Measurements from ENCODE around the gene IFNLR1.

Gene IFNLR1

DNA sequence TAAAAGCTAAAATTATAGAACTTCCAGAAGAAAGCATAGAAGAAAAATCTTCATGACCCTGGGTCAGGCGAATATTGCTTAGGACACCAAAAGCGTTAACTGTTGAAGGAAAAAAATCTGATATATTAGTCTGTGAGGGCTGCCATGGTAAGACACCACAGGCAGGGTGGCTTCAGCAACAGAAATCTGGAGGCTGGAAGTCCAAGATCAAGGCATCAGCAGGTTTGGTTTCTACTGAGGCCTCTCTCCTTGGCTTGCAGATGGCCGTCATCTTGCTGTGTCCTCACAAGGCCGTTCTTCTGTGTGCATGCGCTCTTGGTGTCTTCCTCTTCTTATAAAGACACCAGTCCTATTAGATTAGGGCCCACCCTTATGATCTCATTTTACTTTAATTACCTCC, 14.5 kb downstream of the IFNLR1 start:
- no peak for TF ChIP-seq FOXP2 (optimal IDR thresholded peaks at IDR 0.05; ENCODE audit: borderline replicate concordance, extremely low read depth, extremely low read length, insufficient read depth)
- no peak for TF ChIP-seq SIN3A (IDR thresholded peaks at IDR 0.05; ENCODE audit: borderline replicate concordance, insufficient read depth, low read length)
- TF ChIP-seq TAF1 (IDR thresholded peaks at IDR 0.05; ENCODE audit: borderline replicate concordance, insufficient read depth, low read length), result no peak
- TF ChIP-seq, protein P1, sequence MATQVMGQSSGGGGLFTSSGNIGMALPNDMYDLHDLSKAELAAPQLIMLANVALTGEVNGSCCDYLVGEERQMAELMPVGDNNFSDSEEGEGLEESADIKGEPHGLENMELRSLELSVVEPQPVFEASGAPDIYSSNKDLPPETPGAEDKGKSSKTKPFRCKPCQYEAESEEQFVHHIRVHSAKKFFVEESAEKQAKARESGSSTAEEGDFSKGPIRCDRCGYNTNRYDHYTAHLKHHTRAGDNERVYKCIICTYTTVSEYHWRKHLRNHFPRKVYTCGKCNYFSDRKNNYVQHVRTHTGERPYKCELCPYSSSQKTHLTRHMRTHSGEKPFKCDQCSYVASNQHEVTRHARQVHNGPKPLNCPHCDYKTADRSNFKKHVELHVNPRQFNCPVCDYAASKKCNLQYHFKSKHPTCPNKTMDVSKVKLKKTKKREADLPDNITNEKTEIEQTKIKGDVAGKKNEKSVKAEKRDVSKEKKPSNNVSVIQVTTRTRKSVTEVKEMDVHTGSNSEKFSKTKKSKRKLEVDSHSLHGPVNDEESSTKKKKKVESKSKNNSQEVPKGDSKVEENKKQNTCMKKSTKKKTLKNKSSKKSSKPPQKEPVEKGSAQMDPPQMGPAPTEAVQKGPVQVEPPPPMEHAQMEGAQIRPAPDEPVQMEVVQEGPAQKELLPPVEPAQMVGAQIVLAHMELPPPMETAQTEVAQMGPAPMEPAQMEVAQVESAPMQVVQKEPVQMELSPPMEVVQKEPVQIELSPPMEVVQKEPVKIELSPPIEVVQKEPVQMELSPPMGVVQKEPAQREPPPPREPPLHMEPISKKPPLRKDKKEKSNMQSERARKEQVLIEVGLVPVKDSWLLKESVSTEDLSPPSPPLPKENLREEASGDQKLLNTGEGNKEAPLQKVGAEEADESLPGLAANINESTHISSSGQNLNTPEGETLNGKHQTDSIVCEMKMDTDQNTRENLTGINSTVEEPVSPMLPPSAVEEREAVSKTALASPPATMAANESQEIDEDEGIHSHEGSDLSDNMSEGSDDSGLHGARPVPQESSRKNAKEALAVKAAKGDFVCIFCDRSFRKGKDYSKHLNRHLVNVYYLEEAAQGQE (IDR thresholded peaks at IDR 0.05; ENCODE audit: insufficient read depth in 1 of 2, low read depth in 2 of 2, low read length in 2 of 2), result no peak
- TF ChIP-seq POLR2AphosphoS5 (IDR thresholded peaks at IDR 0.05; ENCODE audit: low read depth, low read length), result no peak

DNA sequence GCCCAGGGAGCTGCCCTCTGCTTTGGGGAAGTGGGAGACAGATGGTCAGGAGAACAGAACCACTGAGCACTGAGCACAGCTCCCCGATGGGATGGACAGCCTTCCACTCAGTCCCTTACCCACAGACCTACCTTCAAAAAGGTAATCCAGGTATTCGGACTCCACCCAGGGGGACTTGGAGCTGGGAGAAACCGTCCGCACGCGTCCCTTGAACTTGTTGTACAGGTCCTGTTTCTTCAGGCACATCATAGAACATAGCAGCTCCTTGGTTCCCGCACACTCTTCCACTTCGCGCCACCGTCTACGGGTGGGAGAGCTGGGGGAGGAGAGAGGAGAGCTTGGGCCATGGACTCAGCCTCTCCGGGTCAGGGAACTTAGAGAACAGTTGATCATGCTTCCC, 17.8 kb downstream of the IFNLR1 start:
- TF ChIP-seq TAF1 (IDR thresholded peaks at IDR 0.05; ENCODE audit: borderline replicate concordance, insufficient read depth, low read length) (no peak), SIN3A (IDR thresholded peaks at IDR 0.05; ENCODE audit: borderline replicate concordance, insufficient read depth, low read length) (no peak), FOXP2 (optimal IDR thresholded peaks at IDR 0.05; ENCODE audit: borderline replicate concordance, extremely low read depth, extremely low read length, insufficient read depth) (no peak), POLR2AphosphoS5 (IDR thresholded peaks at IDR 0.05; ENCODE audit: low read depth, low read length) (no peak)
- TF ChIP-seq, protein P1 (IDR thresholded peaks at IDR 0.05; ENCODE audit: insufficient read depth in 1 of 2, low read depth in 2 of 2, low read length in 2 of 2), result no peak

DNA sequence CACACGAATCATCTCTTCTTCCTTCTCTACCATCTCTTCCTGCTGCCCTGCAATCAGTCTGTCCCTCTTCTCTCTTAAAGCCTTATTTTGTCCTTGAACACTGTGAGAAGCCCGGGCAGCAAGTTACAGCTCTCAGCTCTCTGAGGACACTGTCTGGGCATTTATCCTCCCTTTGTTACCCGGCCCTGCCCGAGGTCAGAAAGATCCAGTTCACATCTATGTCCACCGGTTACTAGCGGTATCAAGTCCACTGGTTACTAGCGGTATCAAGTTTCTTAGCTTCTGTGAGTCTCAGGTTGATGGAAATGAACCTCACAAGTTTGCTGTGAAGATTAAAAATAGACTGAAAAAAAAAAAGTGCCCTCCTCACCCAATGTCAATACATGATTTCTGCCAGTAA, 18.8 kb downstream of the IFNLR1 start:
- TF ChIP-seq, protein P1 (IDR thresholded peaks at IDR 0.05; ENCODE audit: insufficient read depth in 1 of 2, low read depth in 2 of 2, low read length in 2 of 2), result no peak
- no peak for TF ChIP-seq POLR2AphosphoS5 (IDR thresholded peaks at IDR 0.05; ENCODE audit: low read depth, low read length)
- no peak for TF ChIP-seq SIN3A (IDR thresholded peaks at IDR 0.05; ENCODE audit: borderline replicate concordance, insufficient read depth, low read length)
- TF ChIP-seq FOXP2 (optimal IDR thresholded peaks at IDR 0.05; ENCODE audit: borderline replicate concordance, extremely low read depth, extremely low read length, insufficient read depth), result no peak
- no peak for TF ChIP-seq TAF1 (IDR thresholded peaks at IDR 0.05; ENCODE audit: borderline replicate concordance, insufficient read depth, low read length)

DNA sequence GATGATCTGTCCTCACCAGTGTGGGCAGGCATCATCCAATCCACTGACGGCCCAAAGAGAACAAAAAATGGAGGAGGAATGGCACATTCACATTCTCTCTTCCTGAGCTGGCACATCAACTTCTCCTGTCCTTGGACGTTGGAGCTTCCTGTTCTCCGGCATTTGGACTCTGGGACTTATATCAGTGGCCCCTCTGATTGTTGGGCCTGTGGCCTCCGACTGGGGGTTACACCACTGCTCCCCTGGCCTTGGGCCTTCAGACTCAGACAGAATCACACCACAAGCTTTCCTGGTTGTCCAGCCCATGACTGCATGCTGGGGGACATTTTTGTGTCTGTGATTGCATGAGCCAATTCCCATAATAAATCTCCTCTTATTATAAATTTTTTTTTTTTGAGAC, 20.1 kb downstream of the IFNLR1 start:
- TF ChIP-seq SIN3A (IDR thresholded peaks at IDR 0.05; ENCODE audit: borderline replicate concordance, insufficient read depth, low read length), result no peak
- TF ChIP-seq FOXP2 (optimal IDR thresholded peaks at IDR 0.05; ENCODE audit: borderline replicate concordance, extremely low read depth, extremely low read length, insufficient read depth), result no peak
- TF ChIP-seq POLR2AphosphoS5 (IDR thresholded peaks at IDR 0.05; ENCODE audit: low read depth, low read length), result no peak
- TF ChIP-seq TAF1 (IDR thresholded peaks at IDR 0.05; ENCODE audit: borderline replicate concordance, insufficient read depth, low read length), result no peak
- TF ChIP-seq, protein P1 (IDR thresholded peaks at IDR 0.05; ENCODE audit: insufficient read depth in 1 of 2, low read depth in 2 of 2, low read length in 2 of 2), result no peak

DNA sequence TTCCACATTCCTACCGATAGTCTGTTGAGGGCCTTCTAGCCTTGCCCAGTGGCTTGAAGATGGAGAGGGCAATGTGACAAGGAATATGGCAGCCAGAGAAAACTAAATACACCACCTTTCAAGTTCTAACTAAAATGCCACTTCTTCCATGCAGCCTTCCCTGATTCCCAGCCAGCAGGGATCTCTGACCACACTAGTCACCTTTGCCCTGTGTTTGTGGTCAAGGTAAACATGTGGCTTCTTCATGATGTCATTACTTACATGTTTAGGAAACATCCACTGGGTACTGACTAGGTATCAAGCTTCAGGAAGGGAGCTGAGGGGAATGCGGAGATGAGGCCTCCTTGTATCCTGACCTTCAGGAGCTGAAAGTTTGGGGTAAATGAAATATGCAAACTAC, 21.6 kb downstream of the IFNLR1 start:
- TF ChIP-seq SIN3A (IDR thresholded peaks at IDR 0.05; ENCODE audit: borderline replicate concordance, insufficient read depth, low read length) (no peak), FOXP2 (optimal IDR thresholded peaks at IDR 0.05; ENCODE audit: borderline replicate concordance, extremely low read depth, extremely low read length, insufficient read depth) (no peak), TAF1 (IDR thresholded peaks at IDR 0.05; ENCODE audit: borderline replicate concordance, insufficient read depth, low read length) (no peak), POLR2AphosphoS5 (IDR thresholded peaks at IDR 0.05; ENCODE audit: low read depth, low read length) (no peak)
- TF ChIP-seq, protein P1 (IDR thresholded peaks at IDR 0.05; ENCODE audit: insufficient read depth in 1 of 2, low read depth in 2 of 2, low read length in 2 of 2), result no peak

All from PFSK-1 (cell line).